NCI-H2029 (cell line): ENCODE data around the gene ZNF292.
"Not testable (repeated sequence)": the region's sequence is repeated elsewhere in the genome, so short reads cannot be mapped to it uniquely, and the experiment has no call there.

Experiments used
- DNase-seq: peaks from one replicate; lab custom pipeline; 2025; lab: John Stamatoyannopoulos, UW

Gene ZNF292

DNA sequence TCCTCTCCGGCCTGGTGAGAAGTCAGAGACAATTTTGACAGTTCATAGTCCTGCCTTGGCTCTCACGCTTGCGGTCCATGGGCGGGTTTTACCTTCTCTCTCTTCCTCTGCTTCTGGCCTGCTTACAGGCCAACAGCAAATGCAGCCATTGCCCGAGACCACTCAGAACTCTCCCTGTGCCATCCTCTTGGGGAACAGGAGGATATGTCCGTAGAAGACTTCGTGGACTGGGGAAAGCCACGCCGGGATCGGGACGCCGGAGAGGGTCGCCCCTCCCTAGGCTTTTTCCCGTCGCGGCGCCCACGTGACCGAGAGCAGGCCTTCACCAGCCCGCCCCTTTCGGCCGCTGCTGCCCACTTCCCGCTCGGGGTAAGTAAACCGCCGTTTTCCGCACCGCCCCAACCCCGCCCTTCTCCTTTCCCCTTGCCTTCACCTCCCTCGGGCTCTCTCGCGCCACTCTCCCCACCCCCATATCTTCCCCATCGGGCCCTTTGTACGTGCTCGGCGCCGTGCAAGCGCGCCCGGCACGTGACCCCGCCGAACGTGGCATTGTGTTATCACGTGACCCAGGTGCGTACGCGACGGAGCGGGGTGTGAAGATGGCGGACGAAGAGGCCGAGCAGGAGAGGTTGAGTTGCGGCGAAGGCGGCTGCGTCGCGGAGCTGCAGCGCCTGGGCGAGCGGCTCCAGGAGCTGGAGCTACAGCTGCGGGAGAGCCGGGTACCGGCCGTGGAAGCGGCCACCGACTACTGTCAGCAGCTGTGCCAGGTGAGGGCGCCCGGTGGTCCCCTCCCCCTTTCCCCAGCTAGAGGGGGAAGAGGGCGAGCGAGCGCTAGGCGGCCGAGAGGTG lies at the start of gene ZNF292:
Gene ZNF292, plus strand, starts transcription at position 573 of the 849 bp plus-strand sequence. Its CDS starts 27 bp downstream, at position 600.
- peak; percentile 98 for DNase-seq

DNA sequence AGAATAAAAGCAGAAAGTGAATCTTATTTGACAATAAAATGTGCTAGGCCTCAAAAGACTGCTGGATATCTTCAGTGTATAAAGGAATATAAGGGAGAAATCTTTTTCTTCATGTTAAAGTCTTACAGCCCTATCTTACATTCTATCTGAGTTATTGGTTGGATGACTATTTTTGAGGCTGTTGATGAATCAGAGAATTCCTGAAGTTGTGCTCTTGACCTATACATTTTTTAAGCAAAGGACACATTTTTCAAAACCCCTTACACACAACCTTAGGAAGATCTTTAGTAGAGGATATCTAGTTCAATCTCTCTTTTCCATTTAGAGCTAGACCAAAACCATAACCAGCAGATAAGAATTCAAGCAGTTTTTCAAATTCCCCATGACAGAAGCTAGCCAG lies 49.5 kb upstream of the ZNF292 start:
- DNase-seq: no peak

DNA sequence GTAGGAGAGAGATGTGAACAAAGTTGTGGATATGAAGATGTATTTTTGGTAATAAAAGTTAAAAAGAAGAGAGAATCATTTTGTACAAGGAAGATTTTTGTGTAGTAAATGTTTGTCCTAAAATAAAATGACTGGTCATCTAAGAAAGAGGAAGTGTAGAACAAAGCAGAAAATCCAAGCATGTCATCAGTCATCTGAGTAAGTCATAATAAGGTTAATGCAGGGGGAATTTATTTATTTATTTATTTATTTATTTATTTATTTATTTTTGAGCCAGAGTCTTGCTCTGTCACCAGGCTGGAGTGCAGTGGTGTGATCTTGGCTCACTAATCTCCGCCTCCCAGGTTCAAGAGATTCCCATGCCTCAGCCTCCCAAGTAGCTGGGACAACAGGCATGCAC lies 44.7 kb upstream of the ZNF292 start:
- DNase-seq: no peak

DNA sequence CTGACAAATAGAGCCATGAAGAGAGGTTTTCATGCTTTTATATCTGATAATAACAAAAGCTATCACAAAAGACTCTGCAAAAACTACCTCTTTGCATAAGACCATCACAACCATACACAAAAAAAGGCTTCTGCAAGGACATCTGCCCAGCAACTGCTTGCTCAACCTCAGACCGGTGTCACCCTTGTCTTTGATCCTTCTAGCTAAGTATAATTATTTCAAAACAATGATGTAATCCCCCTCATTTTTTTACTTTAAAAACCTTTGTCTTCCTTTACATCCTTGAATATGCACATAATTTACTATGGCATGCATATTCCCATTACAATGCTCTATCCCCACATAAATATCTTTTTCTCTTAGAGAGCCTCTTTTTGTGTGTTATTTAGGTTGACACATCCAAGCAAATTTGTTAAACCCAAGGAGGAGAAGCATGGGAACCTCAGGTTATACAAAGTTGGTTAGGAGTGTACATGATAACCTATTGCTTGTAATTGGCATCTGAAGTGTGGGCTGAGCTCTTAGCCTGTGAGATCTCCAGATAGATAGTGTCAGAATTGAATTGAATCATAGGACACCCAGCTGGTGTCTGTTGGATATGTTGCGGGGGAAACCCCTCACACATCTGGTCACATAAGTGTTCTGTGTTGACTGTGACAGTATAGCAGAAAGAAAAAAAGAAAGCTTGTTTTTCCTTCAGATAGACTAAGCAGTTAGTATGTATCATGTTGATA lies 39.8 kb upstream of the ZNF292 start:
- no peak for DNase-seq

DNA sequence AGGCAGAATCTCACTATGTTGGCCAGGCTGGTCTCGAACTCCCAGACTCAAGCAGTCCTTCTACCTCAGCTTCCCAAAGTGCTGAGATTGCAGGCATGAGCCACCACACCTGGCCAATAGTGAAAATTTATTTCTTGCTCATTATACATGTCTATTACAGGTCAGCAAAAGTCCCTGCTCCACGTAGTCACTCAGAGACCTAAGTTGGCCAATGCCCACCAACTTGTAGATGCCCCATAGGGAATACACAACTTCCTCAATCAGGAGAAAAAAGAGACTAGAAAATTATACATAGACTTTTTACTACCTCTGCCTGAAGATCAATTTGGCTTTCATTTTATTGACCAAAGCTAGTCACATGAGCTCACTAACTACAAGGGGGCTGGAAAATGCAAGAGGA lies 38.4 kb upstream of the ZNF292 start:
- DNase-seq: no peak

DNA sequence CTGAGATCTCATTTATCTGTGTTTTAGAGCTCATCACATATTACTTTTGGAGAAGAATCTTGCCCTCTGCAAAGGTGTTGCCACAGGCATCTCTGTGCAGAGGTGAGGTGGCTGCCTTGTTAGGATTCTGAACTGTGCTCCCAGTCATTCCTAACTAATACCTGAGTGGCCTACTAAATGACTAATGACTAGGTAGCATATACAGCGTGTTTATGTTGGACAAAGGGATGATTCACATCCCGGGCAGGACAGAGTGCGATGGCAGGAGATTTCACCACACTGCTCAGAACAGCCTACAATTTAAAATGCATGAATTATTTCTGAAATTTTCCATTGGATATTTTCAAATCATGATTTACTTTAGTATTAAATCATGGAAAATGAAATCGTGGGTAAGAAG lies 37.3 kb upstream of the ZNF292 start:
- DNase-seq: no peak

DNA sequence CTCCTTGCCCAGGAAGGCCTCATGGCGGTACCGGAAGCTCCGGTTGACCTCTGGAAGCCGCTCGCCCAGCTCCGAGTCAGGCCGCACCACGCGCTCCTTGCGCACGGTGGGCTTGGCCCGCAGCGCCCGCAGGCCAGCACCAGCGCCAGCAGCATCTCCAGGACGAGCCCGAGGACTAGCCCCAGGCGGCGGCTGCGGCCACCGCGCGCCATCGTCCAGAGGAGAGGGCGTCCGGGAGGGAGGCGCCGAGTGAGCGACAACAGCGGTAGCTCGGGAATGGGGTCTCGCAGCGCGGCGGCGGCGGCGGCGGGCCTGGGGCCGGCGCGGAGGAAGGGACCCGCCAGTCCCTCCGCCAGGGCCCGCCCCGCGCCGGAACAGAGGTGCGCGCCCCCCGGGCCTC lies 32.9 kb upstream of the ZNF292 start:
- no peak for DNase-seq

DNA sequence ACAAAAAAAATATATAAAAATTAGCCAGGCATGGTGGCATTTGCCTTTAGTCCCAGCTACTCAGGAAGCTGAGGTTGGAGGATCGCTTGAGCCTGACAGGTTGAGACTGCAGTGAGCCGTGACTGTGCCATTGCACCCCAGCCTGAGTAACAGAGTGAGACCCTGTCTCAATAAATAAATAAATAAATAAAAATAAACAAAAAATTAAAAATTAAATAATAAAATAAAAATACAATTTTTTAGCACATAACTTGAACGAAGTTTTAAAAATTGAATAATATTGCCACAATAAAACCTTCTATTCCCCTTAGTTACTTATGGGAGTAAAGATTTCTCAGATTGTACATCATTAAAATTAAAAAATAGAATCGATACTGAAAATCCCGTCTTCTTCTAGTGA lies 31.3 kb upstream of the ZNF292 start:
- no peak for DNase-seq

DNA sequence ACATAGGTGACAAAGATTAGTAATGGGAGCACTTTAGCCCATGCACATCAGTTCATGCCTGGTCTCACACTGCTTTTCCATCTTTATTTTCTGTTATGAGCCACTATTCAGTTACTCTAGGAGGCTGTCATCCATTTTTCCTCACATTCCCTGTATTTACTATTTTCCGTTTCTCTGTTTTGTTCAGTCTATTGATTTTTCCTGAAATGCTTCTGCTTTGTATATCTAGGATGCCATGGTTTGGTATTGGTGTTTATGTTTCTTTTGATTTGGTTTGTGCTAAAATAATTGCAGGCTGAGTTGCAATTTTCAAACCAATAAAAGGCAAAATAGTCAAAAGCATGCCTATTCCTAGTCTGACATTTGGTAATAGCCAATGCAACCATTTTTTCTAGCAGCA lies 28.9 kb upstream of the ZNF292 start:
- DNase-seq: no peak

DNA sequence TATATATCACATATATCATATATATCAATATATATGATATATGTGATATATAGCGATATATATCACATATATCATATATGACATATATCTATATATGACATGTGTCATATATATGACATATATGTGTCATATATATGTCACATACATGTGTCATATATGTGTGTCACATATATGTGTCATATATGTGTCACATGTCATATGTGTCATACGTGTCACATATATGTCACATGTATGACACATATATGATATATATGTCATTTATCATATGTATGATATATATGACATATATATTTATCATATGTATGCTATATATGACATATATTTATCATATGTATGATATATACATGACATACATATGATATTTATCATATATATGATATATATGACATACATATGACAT lies 27.6 kb upstream of the ZNF292 start:
- DNase-seq: no peak

DNA sequence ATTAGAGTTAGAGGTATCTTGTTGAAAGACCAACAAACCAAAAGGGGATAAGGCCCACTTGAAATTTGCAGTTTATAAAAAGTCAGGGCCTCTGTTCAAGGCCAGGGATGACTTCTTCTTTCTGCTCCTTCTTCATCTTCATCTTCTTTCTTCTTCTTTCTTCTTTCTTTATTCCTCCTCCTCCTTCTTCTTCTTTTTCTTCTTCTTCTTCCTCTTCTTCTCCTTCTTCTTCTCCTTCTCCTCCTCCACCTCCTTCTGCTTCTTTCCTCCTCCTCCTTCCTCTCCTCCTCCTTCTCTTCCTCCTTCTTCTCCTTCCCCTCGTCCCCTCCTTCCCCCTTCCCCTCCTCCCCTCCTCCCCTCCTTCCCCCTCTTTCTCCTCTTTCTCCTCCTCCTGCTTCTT lies 18.4 kb upstream of the ZNF292 start:
- no peak for DNase-seq

DNA sequence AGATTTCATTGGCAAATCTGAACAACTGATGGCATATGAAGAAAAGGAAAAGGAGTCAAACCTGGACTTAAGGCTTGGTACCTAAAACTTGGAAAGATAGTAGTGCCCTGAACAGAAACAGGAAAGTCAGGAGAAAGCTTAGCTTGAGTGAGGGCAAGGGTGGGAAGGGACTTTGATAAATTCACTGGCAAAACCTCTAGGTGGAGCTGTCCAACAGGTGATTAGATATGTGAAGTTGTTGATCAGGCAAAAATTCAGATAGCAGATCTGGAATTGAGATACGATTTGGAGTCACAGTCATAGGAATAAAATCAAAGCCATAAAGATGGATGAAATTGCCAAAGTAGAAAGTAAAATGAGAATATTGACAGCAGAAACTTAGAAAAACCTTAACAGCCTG lies 16.1 kb upstream of the ZNF292 start:
- DNase-seq: peak; percentile 59

DNA sequence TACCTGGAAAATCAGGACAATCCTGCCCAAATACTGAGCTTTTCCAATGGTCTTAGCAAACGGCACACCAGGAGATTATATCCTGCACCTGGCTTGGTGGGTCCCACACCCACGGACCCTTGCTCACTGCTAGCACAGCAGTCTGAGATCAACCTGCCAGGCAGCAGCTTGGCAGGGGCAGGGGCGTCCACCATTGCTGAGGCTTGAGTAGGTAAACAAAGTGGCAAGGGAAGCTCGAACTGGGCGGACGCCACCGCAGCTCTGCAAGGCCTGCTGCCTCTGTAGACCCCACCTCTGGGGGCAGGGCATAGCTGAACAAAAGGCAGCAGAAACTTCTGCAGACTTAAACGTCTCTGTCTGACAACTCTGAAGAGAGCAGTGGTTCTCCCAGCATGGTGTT lies 15.4 kb upstream of the ZNF292 start:
- not testable (repeated sequence) for DNase-seq

DNA sequence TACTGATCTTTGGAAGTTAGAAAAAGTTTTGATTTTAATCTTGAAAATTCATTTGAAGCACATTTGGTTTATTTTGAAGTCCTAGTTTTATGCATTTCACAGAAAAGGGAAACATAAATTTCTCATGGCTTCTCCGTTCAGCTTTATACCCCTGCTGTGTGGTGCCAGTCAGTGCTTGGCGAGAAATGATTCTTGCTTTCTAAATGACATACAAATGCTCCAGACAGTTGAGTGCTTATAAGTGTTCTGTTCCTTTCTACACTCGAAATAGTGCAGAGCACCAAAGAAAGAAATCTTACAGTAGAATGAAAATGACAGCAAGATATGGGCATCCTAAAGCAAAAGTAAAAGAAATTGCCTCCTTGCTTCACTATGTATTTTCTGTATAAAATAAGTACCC lies 9.0 kb upstream of the ZNF292 start:
- DNase-seq: no peak

DNA sequence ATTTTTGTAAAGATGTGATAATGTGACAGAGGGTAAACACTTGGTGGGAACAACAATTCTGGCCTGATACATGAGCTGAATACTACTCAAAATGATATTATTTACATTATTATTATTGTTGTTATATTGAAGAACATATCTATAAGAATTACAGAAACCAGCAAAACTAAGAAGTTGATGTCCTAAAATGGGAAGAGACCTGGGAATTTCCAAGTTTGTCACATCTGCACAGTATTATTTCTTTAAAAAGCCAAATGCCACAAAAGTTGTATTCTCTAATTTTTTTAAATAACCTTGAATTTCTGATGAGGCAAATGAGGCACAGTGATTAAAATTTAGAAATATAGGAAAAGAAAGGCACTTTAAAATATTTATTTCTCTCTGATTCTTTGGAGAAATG lies 5.0 kb upstream of the ZNF292 start:
- DNase-seq: no peak

DNA sequence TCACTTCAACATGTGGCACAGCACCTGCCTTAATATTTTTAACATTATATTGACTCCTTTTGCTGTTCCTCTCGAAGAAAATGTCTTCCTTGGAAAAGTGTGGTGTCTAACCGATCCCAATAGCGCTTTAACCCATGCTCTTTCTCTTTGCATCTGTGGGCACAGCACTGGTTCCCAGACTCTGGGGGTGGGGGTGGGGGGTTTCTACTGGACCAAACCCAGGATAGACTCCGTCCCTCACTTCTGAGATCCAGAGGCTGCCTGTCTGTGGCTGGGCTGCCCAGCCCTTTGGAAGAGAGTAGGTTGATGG lies 3.9 kb upstream of the ZNF292 start:
- DNase-seq: no peak

DNA sequence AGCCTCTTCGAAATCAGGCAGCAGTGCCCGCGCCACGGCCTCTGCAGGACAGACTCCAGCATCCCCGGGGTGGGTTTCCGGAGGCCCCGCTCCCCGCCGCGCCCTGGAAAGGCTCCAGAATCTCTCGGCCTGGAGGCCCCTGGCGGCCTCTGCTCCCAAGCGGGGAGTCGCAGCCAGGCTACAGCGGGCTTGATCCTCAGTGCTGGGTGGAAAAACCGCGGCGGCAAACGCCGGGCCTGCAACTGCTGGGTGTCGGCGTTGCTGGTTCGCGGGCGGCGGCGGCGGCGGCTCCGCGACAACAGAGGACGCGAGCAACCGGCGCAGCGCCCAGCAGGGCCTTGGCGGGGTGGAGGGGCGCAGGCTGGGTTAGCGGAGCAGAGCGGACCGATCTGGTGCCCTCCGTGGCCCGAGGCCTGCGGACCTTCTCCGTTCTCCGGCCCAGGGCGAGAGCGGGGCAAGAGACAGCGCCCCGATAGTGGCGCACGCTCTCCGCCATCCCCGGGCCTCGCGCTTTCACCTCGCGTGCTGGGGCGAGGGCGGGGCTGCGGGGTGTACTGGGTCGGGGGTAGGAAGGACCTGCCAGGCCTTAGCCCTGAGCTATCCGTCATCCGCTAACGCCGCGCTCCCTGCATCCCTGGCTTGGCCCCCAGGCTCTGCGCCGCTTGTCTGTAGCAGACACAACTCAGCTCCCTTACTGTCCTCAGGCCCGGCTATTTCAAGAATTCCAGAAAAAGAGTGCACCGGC lies 3.4 kb upstream of the ZNF292 start:
- DNase-seq: peak; percentile 29

DNA sequence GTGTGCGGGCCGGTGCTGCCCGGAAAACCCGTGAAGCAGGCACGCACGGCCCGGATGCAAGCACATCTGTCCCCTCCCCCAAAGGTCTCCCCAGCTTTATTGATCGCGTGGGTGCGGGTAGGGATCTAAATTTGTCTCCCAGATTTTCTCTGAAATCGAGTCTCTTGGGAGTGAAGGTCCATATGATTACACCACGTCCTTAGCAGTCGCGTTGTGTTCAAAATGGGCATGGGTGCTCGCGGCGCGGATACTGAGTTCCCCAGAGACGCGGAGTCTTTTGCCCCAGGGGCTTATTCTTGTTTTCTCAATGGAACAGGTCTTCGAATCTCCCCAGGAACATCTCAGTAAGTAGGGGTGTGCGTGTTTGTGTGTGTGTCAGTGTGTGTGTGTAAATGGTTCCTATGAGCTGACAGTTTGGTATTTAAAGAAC lies 2.8 kb upstream of the ZNF292 start:
- no peak for DNase-seq

DNA sequence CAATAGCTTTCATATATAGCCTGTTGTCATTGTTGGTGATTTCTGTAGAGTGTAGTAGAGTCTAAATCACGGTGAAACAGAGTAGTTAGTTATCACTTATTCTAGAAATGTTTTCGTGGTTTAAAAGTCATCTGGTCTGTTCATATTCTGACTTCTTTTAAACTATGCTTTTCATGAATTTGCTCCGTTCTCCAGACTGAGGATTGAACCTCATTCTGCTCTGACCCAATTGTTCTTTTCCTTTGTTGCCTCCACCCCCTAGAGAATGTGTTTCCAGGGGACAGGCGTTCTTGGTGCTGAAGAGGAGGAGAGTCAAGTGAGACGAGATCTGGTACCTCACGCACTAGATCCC lies 748 bp upstream of the ZNF292 start:
- no peak for DNase-seq

DNA sequence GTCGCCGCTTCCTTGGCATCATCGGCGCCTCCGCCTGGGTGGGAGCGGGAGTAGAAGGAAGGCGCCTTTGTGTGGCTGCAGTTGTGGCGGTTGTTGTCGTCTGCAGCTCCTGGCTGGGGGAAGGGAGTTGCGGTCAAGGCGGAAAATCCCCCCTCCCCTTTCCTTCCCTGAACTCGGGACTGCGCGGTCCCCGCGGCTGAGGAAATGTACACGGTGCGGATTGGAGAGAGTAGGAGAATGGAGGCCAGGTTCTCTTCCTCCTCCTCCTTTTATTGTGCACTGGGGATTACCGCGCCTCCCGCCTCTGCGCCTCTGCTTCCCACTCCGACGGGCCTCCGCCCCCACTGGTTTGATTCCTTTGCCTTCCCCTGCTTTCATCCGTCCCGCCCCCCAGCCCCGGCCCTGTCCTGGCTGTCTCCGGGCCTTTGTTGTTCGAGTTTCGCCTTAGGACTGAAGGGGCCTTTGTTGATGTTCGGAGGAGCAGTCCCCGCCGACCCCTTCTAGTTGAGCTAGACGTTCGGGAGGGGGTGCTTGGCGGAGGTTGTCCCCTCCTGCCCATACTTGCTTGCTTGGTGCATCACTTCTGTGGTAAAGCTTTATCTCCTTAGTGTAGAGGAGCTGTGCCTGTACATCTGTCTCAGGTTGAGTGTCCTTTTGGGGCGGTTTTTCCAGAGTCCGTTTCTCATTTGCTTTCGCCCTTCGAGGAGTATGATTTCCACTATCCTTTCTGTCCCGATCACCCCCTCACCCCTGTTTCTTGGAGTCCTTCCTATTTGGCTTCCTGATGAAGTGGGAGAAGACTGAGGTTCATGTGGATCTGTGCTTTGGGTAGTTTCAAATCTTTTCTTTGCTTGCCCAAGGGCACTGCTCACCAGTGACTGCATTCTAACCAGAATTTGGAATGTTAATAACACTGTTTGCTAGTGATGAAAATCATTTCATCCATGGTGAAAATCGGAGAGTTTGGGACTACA lies 764 bp downstream of the ZNF292 start:
- DNase-seq: peak; percentile 45

DNA sequence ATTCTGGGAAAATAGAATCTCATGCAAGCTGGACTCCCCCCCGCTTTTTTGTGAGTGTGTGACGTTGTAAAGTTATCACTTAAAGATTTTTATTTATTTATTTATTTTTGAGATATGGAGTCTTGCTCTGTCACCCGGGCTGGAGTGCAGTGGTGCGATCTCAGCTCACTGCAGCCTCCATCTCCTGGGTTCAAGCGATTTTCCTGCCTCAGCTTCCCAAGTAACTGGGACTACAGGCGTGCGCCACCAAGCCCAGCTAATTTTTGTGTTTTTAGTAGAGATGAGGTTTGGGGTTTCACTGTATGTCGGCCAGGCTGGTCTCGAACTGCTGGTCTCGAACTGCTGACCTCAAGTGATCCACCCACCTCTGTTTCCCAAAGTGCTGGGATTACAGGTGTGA lies 2.2 kb downstream of the ZNF292 start:
- DNase-seq: not testable (repeated sequence)

DNA sequence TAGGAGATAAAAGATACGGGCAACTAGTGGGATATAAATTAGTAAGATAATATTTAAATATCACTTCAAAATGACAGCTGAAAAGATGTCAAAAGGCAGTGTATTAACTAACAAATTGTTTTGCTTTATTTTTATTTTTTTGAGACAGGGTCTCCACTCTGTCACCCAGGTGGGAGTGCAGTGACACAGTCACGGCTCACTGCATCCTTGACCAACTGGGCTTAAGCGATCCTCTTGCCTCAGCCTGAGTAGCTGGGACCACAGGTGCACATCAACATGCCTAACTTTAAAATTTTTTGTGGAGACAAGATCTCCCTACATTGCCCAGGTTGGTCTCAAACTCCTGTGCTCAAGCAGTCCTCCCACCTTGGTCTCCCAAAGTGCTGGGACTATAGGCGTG lies 5.9 kb downstream of the ZNF292 start:
- DNase-seq: no peak
